ENCODE results near the gene TARBP1.

DNA sequence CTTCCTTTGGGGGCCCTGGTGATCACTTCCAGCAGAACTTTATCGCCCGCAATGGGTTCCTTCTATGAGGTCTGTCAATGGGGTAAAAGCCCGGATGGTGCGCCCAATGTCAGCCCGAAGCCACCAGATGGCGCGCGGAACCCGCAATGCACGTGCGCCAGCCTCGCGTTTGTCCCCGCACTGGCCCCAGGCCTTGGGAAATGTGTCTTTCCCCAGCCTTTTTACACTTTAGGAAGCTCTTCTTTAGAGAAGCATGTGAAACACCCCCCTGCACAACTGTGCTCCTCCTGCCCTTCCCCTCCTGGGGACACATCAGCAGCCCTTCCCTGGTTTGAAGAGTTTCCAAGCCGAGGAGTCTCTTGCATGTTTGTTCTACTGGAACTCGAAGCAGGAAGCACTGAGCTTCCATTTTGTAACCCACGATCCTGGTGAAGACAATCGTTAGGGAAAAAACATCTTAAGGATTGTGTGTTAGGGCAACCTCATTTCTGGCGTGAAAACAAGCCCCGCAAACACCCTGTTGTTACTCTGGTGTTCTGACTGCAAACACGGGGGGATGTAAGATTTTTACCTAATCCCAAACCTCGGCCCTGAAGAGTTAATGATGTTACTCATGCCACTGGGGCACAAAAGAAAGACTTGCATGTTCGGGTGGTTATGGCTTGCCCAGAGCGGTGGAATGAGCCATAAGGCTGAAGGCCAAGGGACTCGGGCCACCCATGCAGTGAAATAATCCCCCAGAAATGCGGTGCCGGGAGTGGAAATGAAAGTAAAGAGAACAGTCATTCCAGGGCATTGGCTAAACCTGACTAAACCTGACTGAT, 20.4 kb upstream of the TARBP1 start:
- TF ChIP-seq, protein P1, sequence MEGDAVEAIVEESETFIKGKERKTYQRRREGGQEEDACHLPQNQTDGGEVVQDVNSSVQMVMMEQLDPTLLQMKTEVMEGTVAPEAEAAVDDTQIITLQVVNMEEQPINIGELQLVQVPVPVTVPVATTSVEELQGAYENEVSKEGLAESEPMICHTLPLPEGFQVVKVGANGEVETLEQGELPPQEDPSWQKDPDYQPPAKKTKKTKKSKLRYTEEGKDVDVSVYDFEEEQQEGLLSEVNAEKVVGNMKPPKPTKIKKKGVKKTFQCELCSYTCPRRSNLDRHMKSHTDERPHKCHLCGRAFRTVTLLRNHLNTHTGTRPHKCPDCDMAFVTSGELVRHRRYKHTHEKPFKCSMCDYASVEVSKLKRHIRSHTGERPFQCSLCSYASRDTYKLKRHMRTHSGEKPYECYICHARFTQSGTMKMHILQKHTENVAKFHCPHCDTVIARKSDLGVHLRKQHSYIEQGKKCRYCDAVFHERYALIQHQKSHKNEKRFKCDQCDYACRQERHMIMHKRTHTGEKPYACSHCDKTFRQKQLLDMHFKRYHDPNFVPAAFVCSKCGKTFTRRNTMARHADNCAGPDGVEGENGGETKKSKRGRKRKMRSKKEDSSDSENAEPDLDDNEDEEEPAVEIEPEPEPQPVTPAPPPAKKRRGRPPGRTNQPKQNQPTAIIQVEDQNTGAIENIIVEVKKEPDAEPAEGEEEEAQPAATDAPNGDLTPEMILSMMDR (IDR thresholded peaks at IDR 0.05) = peak; percentile 87 to 98 (median 96)
- TF ChIP-seq POLR2A (IDR thresholded peaks at IDR 0.05) = no peak

Measured in esophagus squamous epithelium (tissue), 4 donors.